HepG2 (cell line): ENCODE results near the gene TMX1. TPM values are rescaled to one million over a fixed set of nuclear protein-coding genes. Genes with fewer than 3 reads are reported as not detected.

Source experiments
- ATAC-seq: fragments of 200-7000 bp; cut with Tn5 transposase; 3 replicates; pipeline ENCODE4 v1.9.1; 2020; ENCODE audit warnings: mild to moderate bottlenecking, moderate library complexity
- BruUV-seq: library from RNA; stranded (reverse); fragments of 400-500 nt; replicated peaks from 2 replicates; lab custom pipeline; 2021; lab: Mats Ljungman, UMichigan
- CTCF ChIA-PET: fragments of 300-600 bp; formaldehyde crosslinking; extraction: SDS; loops from one replicate; lab custom pipeline; 2021; ENCODE audit warnings: low total read pairs, inconsistent platforms, low intra/inter-chr PET ratio; lab: Yijun Ruan, JAX
- POLR2A ChIA-PET: fragments of 350-600 bp; sonication (Branson Sonifier 250); formaldehyde crosslinking; loops from one replicate; lab custom pipeline; 2020; ENCODE audit warnings: antibody characterized with exemption, inconsistent platforms; lab: Yijun Ruan, JAX
- DNase-seq: peaks from one replicate; pipeline ENCODE4 v3.0.0-alpha.2; 2015; ENCODE audit warnings: low spot score
- FAIRE-seq: peaks from 3 replicates; lab custom pipeline; 2011; peaks lifted over from hg19 to GRCh38; lab: Jason Lieb, UNC
- H2AFZ ChIP-seq: one replicate; pipeline ENCODE4 v1.6.1; 2011; ENCODE audit warnings: low read length, inconsistent platforms
- H3K27ac ChIP-seq: fragments of 300-600 bp; 3 replicates; pipeline ENCODE4 v1.8.0; 2011; ENCODE audit warnings: mixed run types, mild to moderate bottlenecking, mixed read lengths, low read length, inconsistent platforms; ENCODE audit not compliant: insufficient read depth; ENCODE audit errors: extremely low read length
- H3K27me3 ChIP-seq, 2 experiments: fragments of 200-600 bp in 1 of 2; 2 replicates in 1 of 2; 3 replicates in 1 of 2; pipeline versions ENCODE4 v1.6.0 to v1.8.0; 2011; ENCODE audit warnings: low read length in 2 of 2, mild to moderate bottlenecking in 2 of 2, moderate library complexity in 2 of 2, inconsistent platforms in 1 of 2; ENCODE audit not compliant: insufficient read depth in 2 of 2, control insufficient read depth in 1 of 2
- H3K36me3 ChIP-seq, 2 experiments: fragments of 200-600 bp in 1 of 2; replicated peaks in 1 of 2; 2 replicates in 1 of 2; 3 replicates in 1 of 2; pipeline versions ENCODE4 v1.5.1 to v1.8.0; 2011; ENCODE audit warnings: low read length in 2 of 2, inconsistent platforms in 1 of 2; ENCODE audit not compliant: insufficient read depth in 2 of 2, control insufficient read depth in 1 of 2
- H3K4me1 ChIP-seq: 2 replicates; pipeline ENCODE4 v1.5.1; 2012; ENCODE audit warnings: low read length, inconsistent platforms; ENCODE audit not compliant: insufficient read depth
- H3K4me2 ChIP-seq: 2 replicates; pipeline ENCODE4 v1.6.0; 2011; ENCODE audit warnings: low read depth, low read length, inconsistent platforms
- H3K4me3 ChIP-seq, 3 experiments: fragments of 200-600 bp in 1 of 3; sonication (generic), shearing (Covaris generic) in 1 of 3; replicated peaks in 1 of 3; 2 replicates each; pipeline ENCODE4 v1.5.1; 2011 to 2016; ENCODE audit warnings: low read length in 3 of 3, inconsistent platforms in 2 of 3, low read depth in 2 of 3, mild to moderate bottlenecking in 2 of 3, control low read depth in 1 of 3, mixed read lengths in 1 of 3; ENCODE audit not compliant: insufficient read depth in 1 of 3
- H3K79me2 ChIP-seq: one replicate; pipeline ENCODE4 v1.6.1; 2011; ENCODE audit warnings: low read length, inconsistent platforms; ENCODE audit not compliant: insufficient read depth
- H3K9ac ChIP-seq: 2 replicates; pipeline ENCODE4 v1.6.0; 2011; ENCODE audit warnings: mild to moderate bottlenecking, low read depth, low read length, inconsistent platforms; ENCODE audit not compliant: insufficient read depth
- H3K9me3 ChIP-seq: 2 replicates; pipeline ENCODE4 v1.5.1; 2012; ENCODE audit warnings: mild to moderate bottlenecking, low read length
- H4K20me1 ChIP-seq: 2 replicates; pipeline ENCODE4 v1.6.0; 2011; ENCODE audit warnings: inconsistent platforms, mild to moderate bottlenecking, low read length, moderate library complexity; ENCODE audit not compliant: insufficient read depth
- ATM ChIP-seq: fragments of 450-650 bp; IDR thresholded peaks from 2 replicates; pipeline ENCODE4 v1.7.1; 2017; ENCODE audit warnings: mild to moderate bottlenecking, borderline replicate concordance
- GATAD2A ChIP-seq: IDR thresholded peaks from 2 replicates; pipeline ENCODE4 v1.6.1; 2016
- NR2F1 ChIP-seq, 2 experiments: fragments of 450-650 bp in 1 of 2; formaldehyde crosslinking in 1 of 2; IDR thresholded peaks; 2 replicates each; pipeline versions ENCODE4 v1.5.0 to v1.6.1; 2016 to 2020; ENCODE audit warnings: mild to moderate bottlenecking in 1 of 2, missing compliant biosample characterization in 1 of 2, missing genetic modification reagents in 1 of 2, moderate library complexity in 1 of 2
- SALL1 ChIP-seq: sonication (generic); formaldehyde crosslinking; IDR thresholded peaks from 2 replicates; pipeline ENCODE4 v1.8.0; 2022; ENCODE audit warnings: mild to moderate bottlenecking, missing genetic modification reagents
- ZFP36L2 ChIP-seq: sonication (generic); formaldehyde crosslinking; IDR thresholded peaks from 2 replicates; pipeline ENCODE4 v1.4.0; 2020; ENCODE audit warnings: missing genetic modification reagents
- WGBS: methylation state at CpG from one replicate; pipeline ENCODE4 v1.1.6; 2017; ENCODE audit warnings: low lambda C conversion rate; 5-methylcytosine and 5-hydroxymethylcytosine counted together
- in situ Hi-C: cut with HindIII; loops from 2 replicates; pipeline ENCODE4 v1.10.0; 2017; ENCODE audit warnings: low pct_unique_long_range_greater_than_20kb; ENCODE audit not compliant: extremely low pct_ligation_motif_present
- intact Hi-C: fragments of 100-400 bp; cut with micrococcal nuclease; formaldehyde crosslinking; loops from one replicate; pipeline ENCODE4 v1.10.0; 2022; ENCODE audit not compliant: unreplicated experiment
- polyA plus RNA-seq, 8 experiments: library from polyadenylated mRNA; depleted of rRNA in 3 of 8; stranded (reverse) in 7 of 8; unstranded in 1 of 8; fragments of >200 nt; fragmentation: Illumina TruSeq in 4 of 8; extraction: Trizol in 4 of 8; gene quantifications; 2 replicates each; pipeline versions ENCODE4 v1.2.1 to v1.2.3, GENCODE V29; 2011 to 2016; ENCODE audit warnings: low read depth in 4 of 8, missing spikeins in 1 of 8, mixed read lengths in 1 of 8; ENCODE audit not compliant: insufficient read depth in 1 of 8
- total RNA-seq, 5 experiments: library from RNA; depleted of rRNA; stranded (reverse); fragments of >200 nt; fragmentation: Illumina TruSeq; extraction: Trizol; gene quantifications; 2 replicates each; pipeline ENCODE4 v1.2.3, GENCODE V29; 2016; ENCODE audit warnings: low read depth in 1 of 5
- TF ChIP-seq, protein P1 (sequence below): sonication (generic); formaldehyde crosslinking; IDR thresholded peaks from 2 replicates; pipeline ENCODE4 v1.4.0; 2020; ENCODE audit warnings: missing genetic modification reagents
- TF ChIP-seq, protein P2 (sequence below): sonication (generic); formaldehyde crosslinking; IDR thresholded peaks from 2 replicates; pipeline ENCODE4 v1.4.0; 2020; ENCODE audit warnings: missing genetic modification reagents
- TF ChIP-seq, protein P3 (sequence below): sonication (generic); formaldehyde crosslinking; IDR thresholded peaks from 2 replicates; pipeline ENCODE4 v1.5.1; 2020; ENCODE audit warnings: mild to moderate bottlenecking, missing genetic modification reagents, borderline replicate concordance

TMX1 gene
- total and polyA plus RNA-seq, 2 of the 13 experiments (the other 11 are each of a cell fraction or from before 2014, with no cell fraction given), result 23.0 to 56.8 TPM

DNA sequence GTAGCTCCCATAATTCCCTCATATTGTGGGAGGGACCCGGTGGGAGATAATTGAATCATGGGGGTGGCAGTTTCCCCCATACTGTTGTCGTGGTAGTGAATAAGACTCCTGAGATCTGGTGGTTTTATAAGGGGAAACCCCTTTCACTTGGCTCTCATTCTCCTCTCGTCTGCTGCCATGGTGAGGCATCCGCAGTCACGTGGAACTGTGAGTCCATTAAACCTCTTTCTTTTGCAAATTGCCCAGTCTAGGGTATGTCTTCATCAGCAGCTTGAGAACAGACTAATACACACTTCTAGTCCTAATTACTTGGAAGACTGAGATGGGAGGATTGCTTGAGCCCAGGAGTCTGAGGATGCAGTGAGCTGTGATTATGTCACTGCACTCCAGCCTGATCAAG is 64.4 kb downstream of the TMX1 start:
- Histone ChIP-seq H3K27ac (no peak overlapping the region), H3K9ac (no peak overlapping the region), H3K4me2 (no peak overlapping the region), H3K27me3 (no peaks in the 10 kb centered on the region), H3K36me3 (no peaks in the 10 kb centered on the region), H4K20me1 (no peaks in the 10 kb centered on the region), H3K79me2 (no peaks in the 10 kb centered on the region), H3K4me3 (no peak overlapping the region), H2AFZ (no peak overlapping the region)
- WGBS, result 57% methylated on average over 5 of the region's 5 CpGs
- DNase-seq, result no peak
- ChIA-PET POLR2A (no interaction called here), CTCF (no interaction called here)
- intact Hi-C loops, result no loop called here
- TF ChIP-seq, protein P1, sequence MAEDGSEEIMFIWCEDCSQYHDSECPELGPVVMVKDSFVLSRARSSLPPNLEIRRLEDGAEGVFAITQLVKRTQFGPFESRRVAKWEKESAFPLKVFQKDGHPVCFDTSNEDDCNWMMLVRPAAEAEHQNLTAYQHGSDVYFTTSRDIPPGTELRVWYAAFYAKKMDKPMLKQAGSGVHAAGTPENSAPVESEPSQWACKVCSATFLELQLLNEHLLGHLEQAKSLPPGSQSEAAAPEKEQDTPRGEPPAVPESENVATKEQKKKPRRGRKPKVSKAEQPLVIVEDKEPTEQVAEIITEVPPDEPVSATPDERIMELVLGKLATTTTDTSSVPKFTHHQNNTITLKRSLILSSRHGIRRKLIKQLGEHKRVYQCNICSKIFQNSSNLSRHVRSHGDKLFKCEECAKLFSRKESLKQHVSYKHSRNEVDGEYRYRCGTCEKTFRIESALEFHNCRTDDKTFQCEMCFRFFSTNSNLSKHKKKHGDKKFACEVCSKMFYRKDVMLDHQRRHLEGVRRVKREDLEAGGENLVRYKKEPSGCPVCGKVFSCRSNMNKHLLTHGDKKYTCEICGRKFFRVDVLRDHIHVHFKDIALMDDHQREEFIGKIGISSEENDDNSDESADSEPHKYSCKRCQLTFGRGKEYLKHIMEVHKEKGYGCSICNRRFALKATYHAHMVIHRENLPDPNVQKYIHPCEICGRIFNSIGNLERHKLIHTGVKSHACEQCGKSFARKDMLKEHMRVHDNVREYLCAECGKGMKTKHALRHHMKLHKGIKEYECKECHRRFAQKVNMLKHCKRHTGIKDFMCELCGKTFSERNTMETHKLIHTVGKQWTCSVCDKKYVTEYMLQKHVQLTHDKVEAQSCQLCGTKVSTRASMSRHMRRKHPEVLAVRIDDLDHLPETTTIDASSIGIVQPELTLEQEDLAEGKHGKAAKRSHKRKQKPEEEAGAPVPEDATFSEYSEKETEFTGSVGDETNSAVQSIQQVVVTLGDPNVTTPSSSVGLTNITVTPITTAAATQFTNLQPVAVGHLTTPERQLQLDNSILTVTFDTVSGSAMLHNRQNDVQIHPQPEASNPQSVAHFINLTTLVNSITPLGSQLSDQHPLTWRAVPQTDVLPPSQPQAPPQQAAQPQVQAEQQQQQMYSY (CRISPR knock-in tag), result no peak
- TF ChIP-seq ZFP36L2 (no peak), NR2F1 (CRISPR knock-in tag; IDR thresholded peaks at IDR 0.05) (no peak)
- TF ChIP-seq, all 625 proteins: peak for 0
- FAIRE-seq (no peak), ATAC-seq (no peak)
- H3K9me3 ChIP-seq, result no peaks in the 10 kb centered on the region
- no peaks in the 10 kb centered on the region for H3K4me1 ChIP-seq
- in situ Hi-C loops, result no loop called here
- BruUV-seq, result no TSS peak

DNA sequence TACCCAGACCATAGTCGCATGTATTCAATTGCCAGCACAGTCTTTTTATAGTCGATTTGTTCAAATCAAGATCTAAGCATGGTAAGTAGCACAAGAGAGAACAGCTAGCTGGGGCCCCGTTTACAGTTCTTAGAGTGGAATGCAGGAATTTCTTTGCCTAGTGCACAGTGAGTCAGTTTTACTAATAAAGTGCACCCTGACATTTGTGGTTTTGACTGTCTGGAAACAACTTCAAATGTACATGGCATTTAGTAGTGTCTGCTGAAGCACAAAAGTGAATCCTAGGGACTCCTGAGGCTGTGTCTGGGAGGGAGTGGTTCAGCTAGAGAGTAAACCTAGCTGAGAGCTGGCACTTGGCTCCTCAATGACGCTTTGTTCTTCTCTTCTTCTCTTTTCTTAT is 64.9 kb downstream of the TMX1 start:
- BruUV-seq, result no TSS peak
- Histone ChIP-seq H3K27ac (no peak overlapping the region), H3K27me3 (no peaks in the 10 kb centered on the region), H3K36me3 (no peaks in the 10 kb centered on the region), H2AFZ (no peak overlapping the region), H3K4me2 (no peak overlapping the region), H3K9me3 (no peaks in the 10 kb centered on the region), H3K4me1 (no peaks in the 10 kb centered on the region), H4K20me1 (no peaks in the 10 kb centered on the region), H3K4me3 (no peak overlapping the region), H3K79me2 (no peaks in the 10 kb centered on the region), H3K9ac (no peak overlapping the region)
- no peak for ATAC-seq
- TF ChIP-seq GATAD2A (CRISPR knock-in tag), result no peak
- no peak for TF ChIP-seq SALL1 (CRISPR knock-in tag)
- TF ChIP-seq, protein P2, sequence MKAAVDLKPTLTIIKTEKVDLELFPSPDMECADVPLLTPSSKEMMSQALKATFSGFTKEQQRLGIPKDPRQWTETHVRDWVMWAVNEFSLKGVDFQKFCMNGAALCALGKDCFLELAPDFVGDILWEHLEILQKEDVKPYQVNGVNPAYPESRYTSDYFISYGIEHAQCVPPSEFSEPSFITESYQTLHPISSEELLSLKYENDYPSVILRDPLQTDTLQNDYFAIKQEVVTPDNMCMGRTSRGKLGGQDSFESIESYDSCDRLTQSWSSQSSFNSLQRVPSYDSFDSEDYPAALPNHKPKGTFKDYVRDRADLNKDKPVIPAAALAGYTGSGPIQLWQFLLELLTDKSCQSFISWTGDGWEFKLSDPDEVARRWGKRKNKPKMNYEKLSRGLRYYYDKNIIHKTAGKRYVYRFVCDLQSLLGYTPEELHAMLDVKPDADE, result no peak
- TF ChIP-seq, protein P3, sequence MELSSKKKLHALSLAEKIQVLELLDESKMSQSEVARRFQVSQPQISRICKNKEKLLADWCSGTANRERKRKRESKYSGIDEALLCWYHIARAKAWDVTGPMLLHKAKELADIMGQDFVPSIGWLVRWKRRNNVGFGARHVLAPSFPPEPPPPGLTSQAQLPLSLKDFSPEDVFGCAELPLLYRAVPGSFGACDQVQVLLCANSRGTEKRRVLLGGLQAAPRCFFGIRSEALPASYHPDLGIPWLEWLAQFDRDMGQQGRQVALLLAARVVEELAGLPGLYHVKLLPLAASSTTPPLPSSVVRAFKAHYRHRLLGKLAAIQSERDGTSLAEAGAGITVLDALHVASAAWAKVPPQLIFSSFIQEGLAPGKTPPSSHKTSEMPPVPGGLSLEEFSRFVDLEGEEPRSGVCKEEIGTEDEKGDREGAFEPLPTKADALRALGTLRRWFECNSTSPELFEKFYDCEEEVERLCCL, result no peak
- TF ChIP-seq ATM, result no peak
- ChIA-PET POLR2A (no interaction called here), CTCF (no interaction called here)
- FAIRE-seq, result no peak
- in situ Hi-C loops, result no loop called here
- WGBS, result 19% methylated on average over 4 of the region's 4 CpGs
- DNase-seq, result no peak
- intact Hi-C loops, result no loop called here
